Vagina (tissue), 2 donors: ENCODE data around the gene AXL. TPM values are rescaled to one million over a fixed set of nuclear protein-coding genes. Genes with fewer than 3 reads are reported as not detected.

Source experiments
- DNase-seq, 2 donors: peaks; one replicate each; pipeline ENCODE4 v3.0.0-alpha.2; 2017; ENCODE audit errors: extremely low spot score in 2 of 2
- H3K27ac ChIP-seq: fragments of 200-600 bp; sonication (generic); one replicate; pipeline ENCODE4 v1.5.1; 2019
- H3K27me3 ChIP-seq: fragments of 200-600 bp; sonication (generic); one replicate; pipeline ENCODE4 v1.5.1; 2019
- H3K36me3 ChIP-seq, 2 donors: fragments of 200-600 bp; sonication (generic); one replicate each; pipeline ENCODE4 v1.5.1; 2017 to 2019
- H3K4me1 ChIP-seq: fragments of 200-600 bp; sonication (generic); one replicate; pipeline ENCODE4 v1.5.1; 2019
- H3K4me3 ChIP-seq, 2 donors: fragments of 200-600 bp; sonication (generic); 1 replicate in 1 of 2; 2 replicates in 1 of 2; pipeline ENCODE4 v1.5.1; 2016 to 2019
- H3K9me3 ChIP-seq: fragments of 200-600 bp; sonication (generic); one replicate; pipeline ENCODE4 v1.5.1; 2019
- CTCF ChIP-seq, 3 experiments: fragments of 450-650 bp in 2 of 3; fragments of 200-600 bp in 1 of 3; sonication (generic) in 1 of 3; IDR thresholded peaks; one replicate each; pipeline ENCODE4 v1.5.1; 2017 to 2019; ENCODE audit warnings: antibody characterized with exemption in 3 of 3, mild to moderate bottlenecking in 2 of 3, moderate library complexity in 2 of 3
- POLR2A ChIP-seq, 2 donors: fragments of 450-650 bp; IDR thresholded peaks; one replicate each; pipeline ENCODE4 v1.6.1; 2017; ENCODE audit warnings: antibody characterized with exemption in 2 of 2, mild to moderate bottlenecking in 2 of 2, moderate library complexity in 2 of 2
- POLR2AphosphoS5 ChIP-seq, 2 donors: sonication (generic); formaldehyde crosslinking; IDR thresholded peaks; one replicate each; pipeline ENCODE4 v1.9.0; 2017; ENCODE audit warnings: antibody characterized with exemption in 2 of 2, mild to moderate bottlenecking in 2 of 2, low read depth in 1 of 2; ENCODE audit not compliant: insufficient read depth in 1 of 2
- intact Hi-C: fragments of 100-400 bp; cut with DNase I; formaldehyde crosslinking; loops from one replicate; pipeline ENCODE4 v1.15.1; 2023
- total RNA-seq: library from RNA; depleted of rRNA; stranded (reverse); fragments of >200 nt; gene quantifications from one replicate; pipeline ENCODE4 v1.2.3, GENCODE V29; 2016

Gene AXL
- total RNA-seq, 1 donor from 2014 or later: 53.5 TPM

DNA sequence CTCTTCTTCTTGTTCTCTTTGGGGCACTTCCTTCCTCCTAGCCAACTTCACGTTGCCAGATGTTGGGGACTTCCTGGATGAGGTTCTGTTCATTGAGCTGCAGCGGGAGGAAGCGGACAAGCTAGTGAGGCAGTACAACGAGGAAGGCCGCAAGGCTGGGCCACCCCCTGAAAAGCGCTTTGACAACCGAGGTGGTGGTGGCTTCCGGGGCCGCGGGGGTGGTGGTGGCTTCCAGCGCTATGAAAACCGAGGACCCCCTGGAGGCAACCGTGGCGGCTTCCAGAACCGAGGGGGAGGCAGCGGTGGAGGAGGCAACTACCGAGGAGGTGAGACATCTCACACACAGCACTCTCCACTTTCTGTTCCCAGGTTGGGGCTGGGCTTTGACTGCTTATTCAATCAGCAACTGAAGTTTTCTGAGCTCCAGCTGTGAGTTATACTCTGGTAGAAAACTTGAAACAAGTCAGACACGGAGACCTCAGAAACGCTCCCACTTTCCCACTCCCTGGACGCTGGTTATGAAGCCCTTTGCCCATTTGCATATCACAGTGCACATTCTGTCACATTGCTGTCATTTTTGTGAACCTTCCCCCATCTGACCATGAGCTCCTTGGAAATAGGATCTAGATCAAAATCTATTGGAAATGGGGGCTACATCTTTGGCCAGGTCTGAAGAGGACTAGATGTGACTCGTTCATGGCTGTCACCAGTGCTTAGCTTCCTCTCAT lies 83.8 kb downstream of the AXL start:
- DNase-seq: no peak
- peaks cover 0 to 60% of the 10 kb centered on the region in 2 donors for H3K36me3 ChIP-seq
- H3K4me1 ChIP-seq: peaks cover 28% of the 10 kb centered on the region
- no peaks in the 10 kb centered on the region for H3K9me3 ChIP-seq
- no peak overlapping the region for H3K4me3 ChIP-seq
- TF ChIP-seq CTCF (IDR thresholded peaks at IDR 0.05) (no peak), POLR2A (IDR thresholded peaks at IDR 0.05) (no peak), POLR2AphosphoS5 (IDR thresholded peaks at IDR 0.05; ENCODE audit: insufficient read depth in 1 of 2, low read depth in 1 of 2) (no peak)
- intact Hi-C loops: loop anchor here (10.0 kb wide), 1 partner anchor 98 kb away; no protein-coding TSS in a partner anchor
- no peaks in the 10 kb centered on the region for H3K27me3 ChIP-seq
- H3K27ac ChIP-seq: no peak overlapping the region

DNA sequence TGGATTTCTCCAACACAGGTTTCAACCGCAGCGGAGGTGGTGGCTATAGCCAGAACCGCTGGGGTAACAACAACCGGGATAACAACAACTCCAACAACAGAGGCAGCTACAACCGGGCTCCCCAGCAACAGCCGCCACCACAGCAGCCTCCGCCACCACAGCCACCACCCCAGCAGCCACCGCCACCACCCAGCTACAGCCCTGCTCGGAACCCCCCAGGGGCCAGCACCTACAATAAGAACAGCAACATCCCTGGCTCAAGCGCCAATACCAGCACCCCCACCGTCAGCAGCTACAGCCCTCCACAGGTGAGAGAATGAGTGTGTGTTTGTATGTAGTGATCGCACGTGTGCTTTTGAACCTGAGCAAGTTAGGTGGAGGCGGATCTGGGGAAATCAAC lies 84.9 kb downstream of the AXL start:
- Histone ChIP-seq H3K4me1 (peaks cover 28% of the 10 kb centered on the region), H3K27ac (no peak overlapping the region), H3K27me3 (no peaks in the 10 kb centered on the region), H3K9me3 (no peaks in the 10 kb centered on the region), H3K4me3 (no peak overlapping the region), H3K36me3 (peaks cover 0 to 60% of the 10 kb centered on the region in 2 donors)
- intact Hi-C loops: loop anchor here (10.0 kb wide), 1 partner anchor 99 kb away; no protein-coding TSS in a partner anchor
- no peak for DNase-seq
- TF ChIP-seq POLR2A (IDR thresholded peaks at IDR 0.05): no peak
- TF ChIP-seq POLR2AphosphoS5 (IDR thresholded peaks at IDR 0.05; ENCODE audit: insufficient read depth in 1 of 2, low read depth in 1 of 2): no peak
- no peak for TF ChIP-seq CTCF (IDR thresholded peaks at IDR 0.05)

DNA sequence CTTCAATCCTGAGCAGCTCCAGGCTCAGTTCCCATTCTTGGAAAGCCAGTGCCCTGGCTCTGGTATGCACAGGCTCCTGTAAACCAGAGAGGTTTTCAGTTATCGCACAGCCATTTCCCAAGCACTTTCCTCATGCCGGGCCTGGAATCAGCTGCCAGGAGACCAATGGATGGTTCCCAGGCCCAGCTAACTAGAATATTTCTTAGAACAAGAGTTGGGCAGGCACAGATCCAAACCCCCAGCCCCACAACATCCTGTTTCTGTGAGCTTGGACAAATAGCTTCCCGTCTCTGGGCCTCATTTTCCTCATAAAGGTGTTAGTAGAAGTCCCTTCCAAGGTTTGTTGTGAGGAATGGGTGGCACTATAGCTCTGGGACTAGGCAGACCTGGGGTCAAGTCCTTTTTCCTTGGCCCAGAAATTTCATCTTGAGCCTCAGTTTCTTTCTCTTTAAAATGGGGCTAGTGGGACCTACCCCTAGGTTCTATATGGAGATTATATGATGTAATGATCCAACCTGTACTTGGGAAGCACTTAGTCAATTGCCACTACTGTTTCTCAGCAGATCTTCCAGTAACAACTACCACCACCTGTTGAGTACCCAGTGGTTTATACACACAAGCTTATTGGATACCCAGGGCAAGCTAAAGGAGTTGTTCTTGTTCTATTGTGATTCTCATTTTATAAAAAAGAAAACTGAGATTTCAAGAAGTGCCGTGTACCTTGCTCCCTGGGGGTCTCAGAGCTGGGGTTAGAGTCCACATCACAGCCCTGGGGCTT lies 85.9 kb downstream of the AXL start:
- Histone ChIP-seq H3K36me3 (peaks cover 0 to 60% of the 10 kb centered on the region in 2 donors), H3K4me3 (no peak overlapping the region), H3K9me3 (no peaks in the 10 kb centered on the region), H3K4me1 (peaks cover 24% of the 10 kb centered on the region), H3K27me3 (no peaks in the 10 kb centered on the region), H3K27ac (peak overlapping the region; percentile 1)
- intact Hi-C loops: loop anchor here (5.0 to 10.0 kb wide), 2 partner anchors 38 to 100 kb away; no protein-coding TSS in a partner anchor
- DNase-seq: no peak
- no peak for TF ChIP-seq POLR2A (IDR thresholded peaks at IDR 0.05)
- no peak for TF ChIP-seq CTCF (IDR thresholded peaks at IDR 0.05)
- TF ChIP-seq POLR2AphosphoS5 (IDR thresholded peaks at IDR 0.05; ENCODE audit: insufficient read depth in 1 of 2, low read depth in 1 of 2): no peak

DNA sequence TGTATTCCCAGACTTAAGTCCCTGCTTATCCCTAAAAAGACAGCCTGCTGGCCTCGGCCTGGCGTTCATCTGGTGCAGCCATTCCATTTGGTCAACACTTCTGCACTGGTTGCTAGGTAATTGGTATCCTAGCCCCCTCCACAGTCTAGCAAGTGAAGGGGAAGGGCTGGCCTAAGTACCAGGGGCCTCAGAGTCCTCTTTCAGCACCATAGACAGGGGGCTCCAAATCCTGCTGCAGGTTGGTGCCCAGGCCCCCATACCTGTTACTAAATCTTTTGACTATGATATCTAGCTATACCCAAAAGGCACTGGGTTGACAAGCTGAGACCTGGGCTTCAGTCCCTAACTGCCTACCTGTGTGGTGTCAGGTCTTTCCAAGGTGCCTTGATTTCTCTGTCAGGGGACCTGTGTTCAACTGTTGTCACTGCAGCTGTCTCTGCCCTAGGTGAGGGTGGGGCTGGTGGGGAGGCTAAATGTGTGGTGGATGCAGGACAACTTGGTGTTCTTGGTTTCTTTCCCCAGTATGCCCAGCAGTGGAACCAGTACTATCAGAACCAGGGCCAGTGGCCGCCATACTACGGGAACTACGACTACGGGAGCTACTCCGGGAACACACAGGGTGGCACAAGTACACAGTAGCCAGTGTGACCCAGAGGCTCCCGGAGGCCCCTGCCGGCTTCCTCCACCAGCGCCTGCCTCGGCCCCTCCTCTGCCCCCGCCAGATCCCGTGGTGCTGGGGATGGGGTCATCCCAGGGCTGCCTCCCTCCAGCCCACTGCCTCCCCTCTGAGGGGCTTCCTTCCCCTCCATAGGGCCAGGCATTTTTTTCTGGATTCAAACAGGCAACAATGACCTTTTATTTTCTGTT lies 87.1 kb downstream of the AXL start:
- Histone ChIP-seq H3K27ac (peak overlapping the region; percentile 42), H3K4me1 (peaks cover 23% of the 10 kb centered on the region), H3K4me3 (no peak overlapping the region), H3K27me3 (no peaks in the 10 kb centered on the region), H3K36me3 (peaks cover 0 to 59% of the 10 kb centered on the region in 2 donors), H3K9me3 (no peaks in the 10 kb centered on the region)
- intact Hi-C loops: loop anchor here (5.0 to 10.0 kb wide), 2 partner anchors 39 to 101 kb away; no protein-coding TSS in a partner anchor
- TF ChIP-seq CTCF (IDR thresholded peaks at IDR 0.05): no peak
- no peak for TF ChIP-seq POLR2AphosphoS5 (IDR thresholded peaks at IDR 0.05; ENCODE audit: insufficient read depth in 1 of 2, low read depth in 1 of 2)
- no peak for TF ChIP-seq POLR2A (IDR thresholded peaks at IDR 0.05)
- no peak for DNase-seq
